Mesenchymal stem cell (in vitro differentiated cells and primary cell): ENCODE results near the gene MYH13.

Experiments
- DNase-seq: peaks from one replicate; pipeline ENCODE4 v3.0.0-alpha.2; 2013
- H2AFZ ChIP-seq: one replicate; pipeline ENCODE4 v1.6.1; 2013; ENCODE audit warnings: low read depth, mild to moderate bottlenecking, control low read depth, inconsistent platforms, low read length, moderate library complexity
- H2AK5ac ChIP-seq: 2 replicates; pipeline ENCODE4 v1.6.1; 2013; ENCODE audit warnings: low read length, moderate library complexity, mild to moderate bottlenecking, inconsistent platforms; ENCODE audit not compliant: severe bottlenecking
- H2BK120ac ChIP-seq: one replicate; pipeline ENCODE4 v1.6.1; 2013; ENCODE audit warnings: low read depth, mild to moderate bottlenecking, inconsistent platforms, low read length, moderate library complexity
- H2BK12ac ChIP-seq, 2 experiments: one replicate each; pipeline ENCODE4 v1.6.1; 2013; ENCODE audit warnings: inconsistent platforms in 2 of 2, low read length in 2 of 2, mild to moderate bottlenecking in 2 of 2, moderate library complexity in 2 of 2, control low read depth in 1 of 2
- H2BK15ac ChIP-seq: one replicate; pipeline ENCODE4 v1.6.1; 2013; ENCODE audit warnings: mild to moderate bottlenecking, low read depth, inconsistent platforms; ENCODE audit not compliant: poor library complexity, severe bottlenecking
- H2BK5ac ChIP-seq: 2 replicates; pipeline ENCODE4 v1.6.1; 2013; ENCODE audit warnings: low read depth, mild to moderate bottlenecking, low read length, control low read depth, inconsistent platforms; ENCODE audit not compliant: poor library complexity, severe bottlenecking
- H3K14ac ChIP-seq, 2 experiments: one replicate each; pipeline ENCODE4 v1.6.1; 2013; ENCODE audit warnings: inconsistent platforms in 2 of 2, low read length in 2 of 2, control low read depth in 1 of 2, mild to moderate bottlenecking in 1 of 2, moderate library complexity in 1 of 2
- H3K18ac ChIP-seq, 2 experiments: one replicate each; pipeline ENCODE4 v1.6.1; 2013; ENCODE audit warnings: inconsistent platforms in 2 of 2, low read length in 2 of 2, control low read depth in 1 of 2, low read depth in 1 of 2, mild to moderate bottlenecking in 1 of 2
- H3K23ac ChIP-seq, 2 experiments: one replicate each; pipeline ENCODE4 v1.6.1; 2013; ENCODE audit warnings: inconsistent platforms in 2 of 2, low read length in 2 of 2, mild to moderate bottlenecking in 2 of 2, moderate library complexity in 2 of 2, control low read depth in 1 of 2
- H3K27ac ChIP-seq: 2 replicates; pipeline ENCODE4 v1.5.1; 2013; ENCODE audit warnings: mild to moderate bottlenecking, moderate library complexity, low read length, control low read depth, inconsistent platforms; ENCODE audit not compliant: poor library complexity, severe bottlenecking
- H3K27me3 ChIP-seq, 2 experiments: 2 replicates each; pipeline versions ENCODE4 v1.6.1 to v1.7.0; 2013; ENCODE audit warnings: low read length in 2 of 2, mild to moderate bottlenecking in 2 of 2, moderate library complexity in 2 of 2, control low read depth in 1 of 2, inconsistent platforms in 1 of 2; ENCODE audit not compliant: control insufficient read depth in 1 of 2, insufficient read depth in 1 of 2
- H3K36me3 ChIP-seq, 2 experiments: 2 replicates each; pipeline versions ENCODE4 v1.6.1 to v1.7.0; 2013; ENCODE audit warnings: low read length in 2 of 2, control low read depth in 1 of 2, inconsistent platforms in 1 of 2, low read depth in 1 of 2, mild to moderate bottlenecking in 1 of 2; ENCODE audit not compliant: insufficient read depth in 2 of 2, control insufficient read depth in 1 of 2
- H3K4ac ChIP-seq, 2 experiments: one replicate each; pipeline ENCODE4 v1.6.1; 2013; ENCODE audit warnings: inconsistent platforms in 2 of 2, low read length in 2 of 2, mild to moderate bottlenecking in 2 of 2, moderate library complexity in 2 of 2, control low read depth in 1 of 2, low read depth in 1 of 2
- H3K4me1 ChIP-seq: 2 replicates; pipeline ENCODE4 v1.6.1; 2013; ENCODE audit warnings: low read depth, low read length, control low read depth; ENCODE audit not compliant: control insufficient read depth, insufficient read depth
- H3K4me2 ChIP-seq: 2 replicates; pipeline ENCODE4 v1.6.1; 2013; ENCODE audit warnings: low read length, mild to moderate bottlenecking, inconsistent platforms; ENCODE audit not compliant: poor library complexity, severe bottlenecking
- H3K4me3 ChIP-seq, 2 experiments: 2 replicates each; pipeline versions ENCODE4 v1.5.1 to v1.7.0; 2013; ENCODE audit warnings: low read length in 2 of 2, mild to moderate bottlenecking in 2 of 2, control low read depth in 1 of 2, low read depth in 1 of 2; ENCODE audit not compliant: insufficient read depth in 1 of 2
- H3K79me1 ChIP-seq: replicated peaks from 2 replicates; pipeline ENCODE4 v1.6.1; 2013; ENCODE audit warnings: mild to moderate bottlenecking, control low read depth, low read length, inconsistent platforms; ENCODE audit not compliant: poor library complexity, severe bottlenecking
- H3K9ac ChIP-seq: 2 replicates; pipeline ENCODE4 v1.7.0; 2013; ENCODE audit warnings: mild to moderate bottlenecking, low read length, moderate library complexity
- H3K9me3 ChIP-seq: 2 replicates; pipeline ENCODE4 v1.7.0; 2013; ENCODE audit warnings: mild to moderate bottlenecking, low read length; ENCODE audit not compliant: control insufficient read depth
- H4K8ac ChIP-seq: one replicate; pipeline ENCODE4 v1.6.1; 2013; ENCODE audit warnings: inconsistent platforms, mild to moderate bottlenecking, low read length, moderate library complexity
- H4K91ac ChIP-seq: one replicate; pipeline ENCODE4 v1.6.1; 2013; ENCODE audit warnings: mild to moderate bottlenecking, low read length, inconsistent platforms
- WGBS: methylation state at CpG from one replicate; pipeline ENCODE4 v1.1.7; 2013; ENCODE audit warnings: mixed read lengths; 5-methylcytosine and 5-hydroxymethylcytosine counted together

MYH13 gene

DNA sequence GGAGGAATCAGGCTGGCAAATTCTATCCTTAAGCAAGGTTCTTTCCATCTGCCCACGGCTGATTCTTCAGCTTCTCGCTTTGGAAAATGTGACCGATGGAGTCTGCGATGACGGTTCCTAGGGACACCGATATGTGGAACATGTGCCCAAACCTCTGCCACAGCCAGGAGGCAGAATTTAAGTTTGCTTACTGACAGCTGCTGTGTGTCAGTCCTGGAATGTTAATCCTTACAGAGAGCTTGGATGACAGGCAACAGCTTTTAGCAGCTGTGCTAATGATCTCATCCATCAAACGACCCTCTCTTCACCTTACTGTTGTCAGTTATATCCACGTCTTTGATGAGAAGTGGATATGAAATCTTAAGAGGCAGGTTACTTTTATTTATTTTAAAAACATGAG, 11.4 kb upstream of the MYH13 start:
- H3K9me3 ChIP-seq, result no peaks in the 10 kb centered on the region
- WGBS, result 56% methylated on average over 6 of the region's 8 CpGs

DNA sequence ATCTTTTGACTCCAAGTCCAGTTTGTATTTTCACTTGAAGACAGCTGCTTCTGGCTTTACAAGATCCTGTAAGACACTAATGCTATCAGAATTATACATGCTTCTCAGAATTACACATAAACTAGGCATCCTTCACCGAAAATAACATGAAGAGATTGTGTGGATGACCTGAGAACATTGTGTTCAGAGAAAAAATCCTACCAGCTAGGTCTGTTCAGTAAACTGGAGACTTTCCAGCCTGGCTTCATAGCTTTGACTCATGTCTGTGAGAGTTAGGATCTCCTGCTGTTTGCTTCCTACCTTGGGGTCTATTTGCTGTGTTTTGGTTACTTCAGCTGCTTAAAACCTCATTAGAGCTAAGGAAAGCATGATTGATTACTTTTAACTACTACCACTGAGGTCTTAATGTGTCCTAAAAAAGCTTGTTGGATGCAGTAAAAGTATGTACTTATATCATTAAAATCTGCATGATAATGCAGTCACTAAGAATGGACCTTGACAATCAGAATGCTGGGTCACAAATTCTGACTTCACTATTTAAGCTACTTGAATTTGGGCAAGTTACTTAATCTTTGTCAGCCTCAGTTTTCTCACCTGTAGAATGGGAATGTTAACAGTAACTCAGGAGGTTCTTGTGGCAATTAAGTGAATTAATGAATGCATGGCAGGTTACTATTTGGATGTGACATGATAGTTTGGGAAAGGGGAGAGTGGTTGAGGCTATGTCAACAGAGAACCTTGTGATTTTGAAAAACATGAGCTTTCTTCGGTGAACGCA, 8.0 kb upstream of the MYH13 start:
- Histone ChIP-seq H3K9ac (no peak overlapping the region), H3K23ac (no peak overlapping the region)
- DNase-seq, result peak; percentile 52

More for the DNA sequence above, 11.4 kb upstream of the MYH13 start:
- Histone ChIP-seq H3K4me2 (no peak overlapping the region), H3K4me1 (peaks cover 6% of the 10 kb centered on the region), H2BK5ac (no peak overlapping the region), H3K4ac (no peak overlapping the region), H3K27me3 (peaks cover 0 to 15% of the 10 kb centered on the region in 2 experiments), H3K27ac (peak overlapping the region; percentile 14), H2BK12ac (no peak overlapping the region), H2BK15ac (no peak overlapping the region), H3K79me1 (no peaks in the 10 kb centered on the region), H2AFZ (no peak overlapping the region), H3K14ac (no peak overlapping the region), H3K9ac (no peak overlapping the region), H4K91ac (no peak overlapping the region), H2BK120ac (no peak overlapping the region), H3K18ac (no peak overlapping the region), H3K36me3 (no peaks in the 10 kb centered on the region), H3K23ac (no peak overlapping the region), H3K4me3 (no peak overlapping the region), H4K8ac (no peak overlapping the region), H2AK5ac (peak overlapping the region; percentile 88)
- peak; percentile 41 for DNase-seq

DNA sequence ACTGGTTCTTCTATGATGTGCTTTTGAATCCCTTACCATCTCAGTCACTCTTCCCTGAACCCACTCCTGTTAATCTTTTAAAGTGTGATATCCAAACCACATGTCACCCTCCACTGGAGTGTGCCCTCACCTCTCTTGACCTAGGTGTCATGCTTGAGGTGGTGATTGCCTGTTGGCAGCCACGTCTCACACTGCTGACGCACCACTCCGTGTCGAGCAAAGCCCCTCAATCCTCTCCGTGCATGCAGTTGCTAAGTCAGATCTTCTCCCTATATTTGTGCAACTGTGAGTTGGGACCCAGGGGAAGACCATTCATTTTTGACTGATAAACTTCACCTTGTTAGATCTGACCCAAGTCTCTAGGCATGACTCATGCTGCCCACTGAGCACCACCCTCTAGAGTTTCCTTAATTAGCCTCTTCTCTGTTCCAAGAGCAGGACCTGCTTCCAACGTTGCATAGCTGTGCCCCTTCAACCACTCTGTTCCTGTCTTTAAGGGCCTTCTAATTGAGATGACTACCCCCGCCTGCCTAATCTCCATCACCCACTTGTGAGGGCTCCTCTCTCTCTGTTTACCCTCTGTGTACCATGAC, 2.7 kb downstream of the MYH13 start:
- Histone ChIP-seq H3K79me1 (no peaks in the 10 kb centered on the region), H2BK5ac (no peak overlapping the region), H3K23ac (no peak overlapping the region), H4K91ac (no peak overlapping the region), H3K36me3 (no peaks in the 10 kb centered on the region), H2AFZ (no peak overlapping the region), H3K9me3 (no peaks in the 10 kb centered on the region), H3K4me2 (no peak overlapping the region), H3K18ac (no peak overlapping the region), H3K14ac (peak overlapping the region in 1 of 2 experiments; percentile 94), H2BK15ac (no peak overlapping the region), H4K8ac (no peak overlapping the region), H3K4me1 (no peaks in the 10 kb centered on the region), H3K4ac (no peak overlapping the region), H3K4me3 (no peak overlapping the region), H3K27me3 (peaks cover 0 to 7% of the 10 kb centered on the region in 2 experiments), H2BK120ac (no peak overlapping the region), H2AK5ac (no peak overlapping the region), H2BK12ac (no peak overlapping the region), H3K9ac (no peak overlapping the region), H3K27ac (no peak overlapping the region)
- DNase-seq, result no peak
- WGBS, result 81% methylated on average over 7 of the region's 7 CpGs

More for the DNA sequence above, 8.0 kb upstream of the MYH13 start:
- Histone ChIP-seq H3K27ac (peak overlapping the region; percentile 68), H3K9me3 (no peaks in the 10 kb centered on the region), H3K14ac (no peak overlapping the region), H2AK5ac (peak overlapping the region; percentile 86), H4K8ac (no peak overlapping the region), H4K91ac (no peak overlapping the region), H3K4me3 (no peak overlapping the region), H3K79me1 (no peaks in the 10 kb centered on the region), H3K4me2 (no peak overlapping the region), H2BK5ac (peak overlapping the region; percentile 71), H3K18ac (no peak overlapping the region), H3K27me3 (peaks cover 0 to 14% of the 10 kb centered on the region in 2 experiments), H3K4ac (no peak overlapping the region), H3K4me1 (peaks cover 6% of the 10 kb centered on the region), H3K36me3 (no peaks in the 10 kb centered on the region), H2BK15ac (no peak overlapping the region), H2BK12ac (no peak overlapping the region), H2BK120ac (no peak overlapping the region), H2AFZ (no peak overlapping the region)
- WGBS, result 75% methylated on average over 3 of the region's 3 CpGs

DNA sequence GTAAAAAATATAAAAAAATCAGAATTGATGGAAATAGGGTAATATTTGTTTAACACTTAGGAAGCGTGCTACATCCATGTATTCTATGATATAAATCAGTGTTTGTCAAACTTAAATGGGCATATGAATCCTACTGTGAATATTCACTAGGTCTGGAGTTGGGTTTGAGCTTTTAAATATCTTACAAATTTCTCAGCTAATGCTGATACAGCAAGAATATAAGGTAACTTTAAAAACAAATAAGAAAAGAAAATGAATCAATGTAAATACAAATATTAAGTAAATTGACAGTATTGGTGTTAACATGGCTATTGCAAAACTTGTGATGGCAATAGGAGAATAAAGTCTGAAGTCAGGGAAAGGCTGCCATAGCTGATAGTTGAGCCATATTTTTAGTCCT, 3.6 kb downstream of the MYH13 start:
- Histone ChIP-seq H3K14ac (no peak overlapping the region), H3K79me1 (no peaks in the 10 kb centered on the region), H3K4me1 (no peaks in the 10 kb centered on the region), H3K4me2 (no peak overlapping the region), H2AFZ (no peak overlapping the region), H3K27me3 (peaks cover 0 to 7% of the 10 kb centered on the region in 2 experiments), H3K9me3 (no peaks in the 10 kb centered on the region), H3K23ac (no peak overlapping the region), H2BK5ac (no peak overlapping the region), H3K4ac (no peak overlapping the region), H3K18ac (no peak overlapping the region), H2BK12ac (no peak overlapping the region), H4K8ac (no peak overlapping the region), H3K27ac (no peak overlapping the region), H4K91ac (no peak overlapping the region), H3K4me3 (no peak overlapping the region), H2AK5ac (no peak overlapping the region), H3K36me3 (no peaks in the 10 kb centered on the region), H3K9ac (no peak overlapping the region), H2BK120ac (no peak overlapping the region), H2BK15ac (no peak overlapping the region)
- WGBS, result no CpG with 5 or more reads among the region's 1 CpG
- no peak for DNase-seq
